K562 (cell line): ENCODE data around the gene TLCD1. TPM values are rescaled to one million over a fixed set of nuclear protein-coding genes. Genes with fewer than 3 reads are reported as not detected.
A peak's percentile ranks its signal among the peaks of the same experiment; 100 is the strongest.

ENCODE experiments used
- CREM ChIP-seq: IDR thresholded peaks from 2 replicates; pipeline ENCODE4 v1.6.1; 2014; ENCODE audit warnings: antibody characterized with exemption, low read depth
- HDAC1 ChIP-seq, 2 experiments: fragments of 450-650 bp; IDR thresholded peaks; 2 replicates each; pipeline ENCODE4 v1.6.1; 2016 to 2017; ENCODE audit warnings: inconsistent platforms in 1 of 2, mild to moderate bottlenecking in 1 of 2, moderate library complexity in 1 of 2
- JUND ChIP-seq, 2 experiments: IDR thresholded peaks; 2 replicates in 1 of 2; 3 replicates in 1 of 2; pipeline ENCODE4 v1.6.1; 2011; ENCODE audit warnings: borderline replicate concordance in 2 of 2, low read depth in 2 of 2, low read length in 2 of 2, improper control_type of control experiment in 1 of 2, missing biosample characterization in 1 of 2, missing genetic modification characterization in 1 of 2, missing genetic modification reagents in 1 of 2
- KAT7 ChIP-seq: sonication (generic); formaldehyde crosslinking; IDR thresholded peaks from 2 replicates; pipeline ENCODE4 v1.8.0; 2022; ENCODE audit warnings: missing genetic modification reagents, mild to moderate bottlenecking, borderline replicate concordance
- KDM5B ChIP-seq: fragments of 200-600 bp; sonication (generic); IDR thresholded peaks from 2 replicates; pipeline ENCODE4 v1.6.1; 2012; ENCODE audit warnings: low read depth, mild to moderate bottlenecking, moderate library complexity, low read length, control low read depth, inconsistent platforms; ENCODE audit not compliant: insufficient replicate concordance
- NCOA1 ChIP-seq: fragments of 450-650 bp; IDR thresholded peaks from 2 replicates; pipeline ENCODE4 v1.6.1; 2016; ENCODE audit warnings: low read depth
- RFX5 ChIP-seq: IDR thresholded peaks from 2 replicates; pipeline ENCODE4 v1.6.1; 2011; ENCODE audit warnings: low read depth, mild to moderate bottlenecking, improper control_type of control experiment, low read length
- TBL1XR1 ChIP-seq, 2 experiments: IDR thresholded peaks; 2 replicates each; pipeline ENCODE4 v1.6.1; 2012; ENCODE audit warnings: improper control_type of control experiment in 2 of 2, low read length in 2 of 2, mild to moderate bottlenecking in 1 of 2
- TRIM24 ChIP-seq, 2 experiments: fragments of 450-650 bp; IDR thresholded peaks; 2 replicates each; pipeline ENCODE4 v1.6.1; 2016
- ZNF75A ChIP-seq: fragments of 450-650 bp; formaldehyde crosslinking; IDR thresholded peaks from 2 replicates; pipeline ENCODE4 v1.4.0; 2020; ENCODE audit warnings: mild to moderate bottlenecking
- ZNF764 ChIP-seq: fragments of 250-450 bp; sonication (Bioruptor Pico); IDR thresholded peaks from 2 replicates; pipeline ENCODE4 v1.4.0; 2020; ENCODE audit warnings: low read depth, mild to moderate bottlenecking, moderate library complexity
- ZZZ3 ChIP-seq: fragments of 450-650 bp; IDR thresholded peaks from 2 replicates; pipeline ENCODE4 v1.6.1; 2016; ENCODE audit warnings: antibody characterized with exemption, mild to moderate bottlenecking, moderate library complexity
- polyA plus RNA-seq, 8 experiments: library from polyadenylated mRNA; depleted of rRNA in 4 of 8; stranded (reverse) in 5 of 8; unstranded in 3 of 8; fragments of >200 nt; fragmentation: Nextera tagmentation in 2 of 8; fragmentation: Illumina TruSeq in 1 of 8; extraction: Ambion mirVana in 2 of 8; extraction: Trizol in 1 of 8; gene quantifications; 2 replicates each; pipeline versions ENCODE4 v1.2.1 to v1.2.3, GENCODE V29; 2011 to 2014; ENCODE audit warnings: inconsistent platforms in 1 of 8, missing spikeins in 1 of 8
- total RNA-seq, 7 experiments: library from RNA; depleted of rRNA in 6 of 7; stranded (reverse); fragments of >200 nt in 6 of 7; fragmentation: Illumina TruSeq in 2 of 7; extraction: Trizol in 2 of 7; gene quantifications; 2 replicates each; pipeline versions ENCODE4 v1.2.1 to v1.2.3, GENCODE V29; 2011 to 2021; ENCODE audit warnings: low replicate concordance in 1 of 7
- TF ChIP-seq, protein P1 (sequence below): IDR thresholded peaks from 2 replicates; pipeline ENCODE4 v1.6.1; 2014; ENCODE audit warnings: antibody characterized with exemption
- TF ChIP-seq, protein P2 (sequence below): fragments of 450-650 bp; IDR thresholded peaks from 2 replicates; pipeline ENCODE4 v1.6.1; 2016; ENCODE audit warnings: mild to moderate bottlenecking, moderate library complexity
- TF ChIP-seq, protein P3 (sequence below): fragments of 450-650 bp; formaldehyde crosslinking; conservative IDR thresholded peaks from 2 replicates; pipeline ENCODE4 v1.4.0; 2022; ENCODE audit warnings: mild to moderate bottlenecking, missing genetic modification characterization

Gene TLCD1
- total and polyA plus RNA-seq, 9 of the 15 experiments (the other 6 are each of a cell fraction or from before 2014, with no cell fraction given) = 6.8 to 37.7 (median 21.7) TPM

DNA sequence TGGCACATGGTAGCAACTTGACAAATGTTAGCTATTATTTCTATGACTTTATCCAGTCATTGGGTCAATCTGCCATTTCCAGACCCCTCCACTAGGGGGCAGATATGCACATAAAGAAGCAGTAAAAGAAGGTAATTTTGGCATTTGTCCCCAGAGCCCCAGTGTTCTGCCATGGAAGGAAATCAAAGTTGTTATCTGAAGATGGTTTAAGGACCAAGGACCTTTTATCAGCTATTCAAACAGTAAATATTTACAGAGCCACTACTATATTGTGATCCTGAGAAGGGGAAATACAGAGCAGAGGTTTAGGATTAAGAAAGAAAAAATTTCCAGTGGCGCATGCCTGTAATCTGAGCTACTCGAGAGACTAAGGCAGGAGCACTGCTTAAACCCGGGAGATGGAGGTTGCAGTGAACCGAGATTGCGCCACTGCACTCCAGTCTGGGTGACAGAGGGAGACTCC lies 37.8 kb upstream of the TLCD1 start (continued):
- TF ChIP-seq JUND (IDR thresholded peaks at IDR 0.05; ENCODE audit: borderline replicate concordance, low read depth, low read length) (no peak), JUND (tag; IDR thresholded peaks at IDR 0.05; ENCODE audit: borderline replicate concordance, low read depth, low read length) (peak; percentile 16; the same call in 1 of the 3 replicates), ZNF764 (CRISPR knock-in tag) (no peak), CREM (peak; percentile 13; the same call in 1 of the 2 replicates), KAT7 (no peak), HDAC1 (IDR thresholded peaks at IDR 0.05) (0 out of 4 replicates have a peak, but pooled peaks of 1 of the 2 experiments have one; percentile 18), ZNF75A (CRISPR knock-in tag) (no peak), TRIM24 (IDR thresholded peaks at IDR 0.05) (no peak), ZZZ3 (no peak), KDM5B (no peak), RFX5 (no peak), TBL1XR1 (IDR thresholded peaks at IDR 0.05; ENCODE audit: low read length in 2 of 2) (no peak), NCOA1 (no peak)
- TF ChIP-seq, protein P1, sequence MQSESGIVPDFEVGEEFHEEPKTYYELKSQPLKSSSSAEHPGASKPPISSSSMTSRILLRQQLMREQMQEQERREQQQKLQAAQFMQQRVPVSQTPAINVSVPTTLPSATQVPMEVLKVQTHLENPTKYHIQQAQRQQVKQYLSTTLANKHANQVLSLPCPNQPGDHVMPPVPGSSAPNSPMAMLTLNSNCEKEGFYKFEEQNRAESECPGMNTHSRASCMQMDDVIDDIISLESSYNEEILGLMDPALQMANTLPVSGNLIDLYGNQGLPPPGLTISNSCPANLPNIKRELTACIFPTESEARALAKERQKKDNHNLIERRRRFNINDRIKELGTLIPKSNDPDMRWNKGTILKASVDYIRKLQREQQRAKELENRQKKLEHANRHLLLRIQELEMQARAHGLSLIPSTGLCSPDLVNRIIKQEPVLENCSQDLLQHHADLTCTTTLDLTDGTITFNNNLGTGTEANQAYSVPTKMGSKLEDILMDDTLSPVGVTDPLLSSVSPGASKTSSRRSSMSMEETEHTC = no peak
- TF ChIP-seq, protein P2, sequence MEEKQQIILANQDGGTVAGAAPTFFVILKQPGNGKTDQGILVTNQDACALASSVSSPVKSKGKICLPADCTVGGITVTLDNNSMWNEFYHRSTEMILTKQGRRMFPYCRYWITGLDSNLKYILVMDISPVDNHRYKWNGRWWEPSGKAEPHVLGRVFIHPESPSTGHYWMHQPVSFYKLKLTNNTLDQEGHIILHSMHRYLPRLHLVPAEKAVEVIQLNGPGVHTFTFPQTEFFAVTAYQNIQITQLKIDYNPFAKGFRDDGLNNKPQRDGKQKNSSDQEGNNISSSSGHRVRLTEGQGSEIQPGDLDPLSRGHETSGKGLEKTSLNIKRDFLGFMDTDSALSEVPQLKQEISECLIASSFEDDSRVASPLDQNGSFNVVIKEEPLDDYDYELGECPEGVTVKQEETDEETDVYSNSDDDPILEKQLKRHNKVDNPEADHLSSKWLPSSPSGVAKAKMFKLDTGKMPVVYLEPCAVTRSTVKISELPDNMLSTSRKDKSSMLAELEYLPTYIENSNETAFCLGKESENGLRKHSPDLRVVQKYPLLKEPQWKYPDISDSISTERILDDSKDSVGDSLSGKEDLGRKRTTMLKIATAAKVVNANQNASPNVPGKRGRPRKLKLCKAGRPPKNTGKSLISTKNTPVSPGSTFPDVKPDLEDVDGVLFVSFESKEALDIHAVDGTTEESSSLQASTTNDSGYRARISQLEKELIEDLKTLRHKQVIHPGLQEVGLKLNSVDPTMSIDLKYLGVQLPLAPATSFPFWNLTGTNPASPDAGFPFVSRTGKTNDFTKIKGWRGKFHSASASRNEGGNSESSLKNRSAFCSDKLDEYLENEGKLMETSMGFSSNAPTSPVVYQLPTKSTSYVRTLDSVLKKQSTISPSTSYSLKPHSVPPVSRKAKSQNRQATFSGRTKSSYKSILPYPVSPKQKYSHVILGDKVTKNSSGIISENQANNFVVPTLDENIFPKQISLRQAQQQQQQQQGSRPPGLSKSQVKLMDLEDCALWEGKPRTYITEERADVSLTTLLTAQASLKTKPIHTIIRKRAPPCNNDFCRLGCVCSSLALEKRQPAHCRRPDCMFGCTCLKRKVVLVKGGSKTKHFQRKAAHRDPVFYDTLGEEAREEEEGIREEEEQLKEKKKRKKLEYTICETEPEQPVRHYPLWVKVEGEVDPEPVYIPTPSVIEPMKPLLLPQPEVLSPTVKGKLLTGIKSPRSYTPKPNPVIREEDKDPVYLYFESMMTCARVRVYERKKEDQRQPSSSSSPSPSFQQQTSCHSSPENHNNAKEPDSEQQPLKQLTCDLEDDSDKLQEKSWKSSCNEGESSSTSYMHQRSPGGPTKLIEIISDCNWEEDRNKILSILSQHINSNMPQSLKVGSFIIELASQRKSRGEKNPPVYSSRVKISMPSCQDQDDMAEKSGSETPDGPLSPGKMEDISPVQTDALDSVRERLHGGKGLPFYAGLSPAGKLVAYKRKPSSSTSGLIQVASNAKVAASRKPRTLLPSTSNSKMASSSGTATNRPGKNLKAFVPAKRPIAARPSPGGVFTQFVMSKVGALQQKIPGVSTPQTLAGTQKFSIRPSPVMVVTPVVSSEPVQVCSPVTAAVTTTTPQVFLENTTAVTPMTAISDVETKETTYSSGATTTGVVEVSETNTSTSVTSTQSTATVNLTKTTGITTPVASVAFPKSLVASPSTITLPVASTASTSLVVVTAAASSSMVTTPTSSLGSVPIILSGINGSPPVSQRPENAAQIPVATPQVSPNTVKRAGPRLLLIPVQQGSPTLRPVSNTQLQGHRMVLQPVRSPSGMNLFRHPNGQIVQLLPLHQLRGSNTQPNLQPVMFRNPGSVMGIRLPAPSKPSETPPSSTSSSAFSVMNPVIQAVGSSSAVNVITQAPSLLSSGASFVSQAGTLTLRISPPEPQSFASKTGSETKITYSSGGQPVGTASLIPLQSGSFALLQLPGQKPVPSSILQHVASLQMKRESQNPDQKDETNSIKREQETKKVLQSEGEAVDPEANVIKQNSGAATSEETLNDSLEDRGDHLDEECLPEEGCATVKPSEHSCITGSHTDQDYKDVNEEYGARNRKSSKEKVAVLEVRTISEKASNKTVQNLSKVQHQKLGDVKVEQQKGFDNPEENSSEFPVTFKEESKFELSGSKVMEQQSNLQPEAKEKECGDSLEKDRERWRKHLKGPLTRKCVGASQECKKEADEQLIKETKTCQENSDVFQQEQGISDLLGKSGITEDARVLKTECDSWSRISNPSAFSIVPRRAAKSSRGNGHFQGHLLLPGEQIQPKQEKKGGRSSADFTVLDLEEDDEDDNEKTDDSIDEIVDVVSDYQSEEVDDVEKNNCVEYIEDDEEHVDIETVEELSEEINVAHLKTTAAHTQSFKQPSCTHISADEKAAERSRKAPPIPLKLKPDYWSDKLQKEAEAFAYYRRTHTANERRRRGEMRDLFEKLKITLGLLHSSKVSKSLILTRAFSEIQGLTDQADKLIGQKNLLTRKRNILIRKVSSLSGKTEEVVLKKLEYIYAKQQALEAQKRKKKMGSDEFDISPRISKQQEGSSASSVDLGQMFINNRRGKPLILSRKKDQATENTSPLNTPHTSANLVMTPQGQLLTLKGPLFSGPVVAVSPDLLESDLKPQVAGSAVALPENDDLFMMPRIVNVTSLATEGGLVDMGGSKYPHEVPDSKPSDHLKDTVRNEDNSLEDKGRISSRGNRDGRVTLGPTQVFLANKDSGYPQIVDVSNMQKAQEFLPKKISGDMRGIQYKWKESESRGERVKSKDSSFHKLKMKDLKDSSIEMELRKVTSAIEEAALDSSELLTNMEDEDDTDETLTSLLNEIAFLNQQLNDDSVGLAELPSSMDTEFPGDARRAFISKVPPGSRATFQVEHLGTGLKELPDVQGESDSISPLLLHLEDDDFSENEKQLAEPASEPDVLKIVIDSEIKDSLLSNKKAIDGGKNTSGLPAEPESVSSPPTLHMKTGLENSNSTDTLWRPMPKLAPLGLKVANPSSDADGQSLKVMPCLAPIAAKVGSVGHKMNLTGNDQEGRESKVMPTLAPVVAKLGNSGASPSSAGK = no peak
- TF ChIP-seq, protein P3, sequence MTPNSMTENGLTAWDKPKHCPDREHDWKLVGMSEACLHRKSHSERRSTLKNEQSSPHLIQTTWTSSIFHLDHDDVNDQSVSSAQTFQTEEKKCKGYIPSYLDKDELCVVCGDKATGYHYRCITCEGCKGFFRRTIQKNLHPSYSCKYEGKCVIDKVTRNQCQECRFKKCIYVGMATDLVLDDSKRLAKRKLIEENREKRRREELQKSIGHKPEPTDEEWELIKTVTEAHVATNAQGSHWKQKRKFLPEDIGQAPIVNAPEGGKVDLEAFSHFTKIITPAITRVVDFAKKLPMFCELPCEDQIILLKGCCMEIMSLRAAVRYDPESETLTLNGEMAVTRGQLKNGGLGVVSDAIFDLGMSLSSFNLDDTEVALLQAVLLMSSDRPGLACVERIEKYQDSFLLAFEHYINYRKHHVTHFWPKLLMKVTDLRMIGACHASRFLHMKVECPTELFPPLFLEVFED (CRISPR knock-in tag) = no peak
